Choroid plexus epithelial cell (primary cell): ENCODE measurements around the gene SELENOS.

ENCODE experiments used
- DNase-seq: peaks from one replicate; pipeline ENCODE4 v3.0.0-alpha.2; 2010; ENCODE audit warnings: low read depth
- H3K4me3 ChIP-seq: 2 replicates; pipeline ENCODE4 v1.5.1; 2011; ENCODE audit warnings: low read depth, mild to moderate bottlenecking, control low read depth, low read length, moderate library complexity
- CTCF ChIP-seq: conservative IDR thresholded peaks from 2 replicates; pipeline ENCODE4 v1.5.1; 2011; ENCODE audit warnings: low read depth, mild to moderate bottlenecking, control low read depth, inconsistent platforms, low read length, moderate library complexity

The SELENOS gene

DNA sequence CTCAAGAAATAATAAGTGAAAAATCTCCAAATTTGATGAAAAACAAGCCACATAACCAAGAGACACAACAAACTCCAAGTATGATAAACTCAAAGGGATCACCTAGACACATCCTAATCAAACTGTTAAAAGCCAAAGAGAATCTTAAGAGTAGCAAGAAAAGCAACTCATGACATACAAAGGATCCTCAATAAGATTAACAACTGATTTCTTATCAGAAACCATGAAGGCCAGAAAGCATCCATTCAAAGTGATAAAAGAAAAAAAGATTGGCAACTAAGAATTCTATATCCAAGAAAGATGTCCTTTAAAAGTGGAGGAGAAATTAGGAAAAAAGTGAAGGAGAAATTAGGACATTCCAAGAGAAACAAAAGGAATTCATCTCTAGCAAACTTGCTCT is 49.0 kb downstream of the SELENOS start:
- no peak overlapping the region for H3K4me3 ChIP-seq
- TF ChIP-seq CTCF = no peak
- no peak for DNase-seq

GRCh38 chr15:101225658-101226057 is 51.6 kb downstream of the SELENOS start:
- H3K4me3 ChIP-seq = no peak overlapping the region
- TF ChIP-seq CTCF = no peak
- peak; percentile 61 for DNase-seq
